ENCODE results near the gene TPRN. TPM values are rescaled to one million over a fixed set of nuclear protein-coding genes. Genes with fewer than 3 reads are reported as not detected.

Gene TPRN
- total RNA-seq, 1 donor from 2014 or later: 15.1 TPM

- intact Hi-C loops (cut with micrococcal nuclease): no loop called here
These were observed 53.3 kb downstream of the TPRN start for GRCh38 chr9:137147091-137147792.

GRCh38 chr9:137146527-137146918 lies 54.0 kb downstream of the TPRN start:
- Mint-ChIP-seq H3K36me3 (ENCODE audit: low read depth) (no peaks in the 10 kb centered on the region), H3K27me3 (peaks cover 7% of the 10 kb centered on the region), H3K4me1 (peaks cover 2% of the 10 kb centered on the region), H3K9me3 (no peaks in the 10 kb centered on the region), H3K4me3 (no peak overlapping the region), H3K27ac (no peak overlapping the region)
- DNase-seq: no peak
- intact Hi-C loops (cut with micrococcal nuclease): no loop called here

More at GRCh38 chr9:137147091-137147792, 53.3 kb downstream of the TPRN start:
- Mint-ChIP-seq H3K27me3 (peaks cover 2% of the 10 kb centered on the region), H3K4me3 (no peak overlapping the region), H3K9me3 (no peaks in the 10 kb centered on the region), H3K27ac (no peak overlapping the region), H3K36me3 (ENCODE audit: low read depth) (no peaks in the 10 kb centered on the region), H3K4me1 (peaks cover 2% of the 10 kb centered on the region)
- DNase-seq: no peak

GRCh38 chr9:137145731-137146526 lies 54.6 kb downstream of the TPRN start:
- Mint-ChIP-seq H3K9me3 (no peaks in the 10 kb centered on the region), H3K27ac (no peak overlapping the region), H3K27me3 (peaks cover 8% of the 10 kb centered on the region), H3K4me1 (peaks cover 2% of the 10 kb centered on the region), H3K36me3 (ENCODE audit: low read depth) (no peaks in the 10 kb centered on the region), H3K4me3 (no peak overlapping the region)
- no peak for DNase-seq
- intact Hi-C loops (cut with micrococcal nuclease): no loop called here

GRCh38 chr9:137143459-137143858 lies 57.1 kb downstream of the TPRN start:
- Mint-ChIP-seq H3K9me3 (no peaks in the 10 kb centered on the region), H3K27me3 (peaks cover 26% of the 10 kb centered on the region), H3K4me1 (peaks cover 7% of the 10 kb centered on the region), H3K4me3 (no peak overlapping the region), H3K36me3 (ENCODE audit: low read depth) (no peaks in the 10 kb centered on the region), H3K27ac (no peak overlapping the region)
- intact Hi-C loops (cut with micrococcal nuclease): no loop called here
- DNase-seq: no peak

GRCh38 chr9:137141976-137142936 lies 58.3 kb downstream of the TPRN start:
- Mint-ChIP-seq H3K36me3 (ENCODE audit: low read depth) (no peaks in the 10 kb centered on the region), H3K27me3 (peaks cover 35% of the 10 kb centered on the region), H3K4me3 (no peak overlapping the region), H3K9me3 (no peaks in the 10 kb centered on the region), H3K4me1 (peaks cover 7% of the 10 kb centered on the region), H3K27ac (no peak overlapping the region)
- intact Hi-C loops (cut with micrococcal nuclease): no loop called here
- DNase-seq: no peak

Other genes starting within 250 kb of the TPRN start
- gene LCN12, start 248.5 kb downstream of the TPRN start, total RNA-seq: 1.3 and 2.3 TPM in 2 replicates
- not detected in 2 replicates for gene PTGDS, start 223.2 kb downstream of the TPRN start, total RNA-seq
- not detected in 2 replicates for gene LCNL1, start 217.7 kb downstream of the TPRN start, total RNA-seq
- 87.8 and 90.2 TPM in 2 replicates for gene PAXX, start 208.3 kb downstream of the TPRN start, total RNA-seq
- gene CLIC3, start 204.2 kb downstream of the TPRN start, total RNA-seq: not detected in 2 replicates
- 25.0 and 25.9 TPM in 2 replicates for gene ABCA2, start 172.5 kb downstream of the TPRN start, total RNA-seq
- 0.09 TPM in 1 of 2 replicates, not detected in the other for gene FUT7, start 168.7 kb downstream of the TPRN start, total RNA-seq
- 58.1 and 59.4 TPM in 2 replicates for gene NPDC1, start 154.6 kb downstream of the TPRN start, total RNA-seq
- 0.21 TPM in 1 of 2 replicates, not detected in the other for gene ENTPD2, start 146.7 kb downstream of the TPRN start, total RNA-seq
- gene SAPCD2, start 130.2 kb downstream of the TPRN start, total RNA-seq: 22.8 and 23.8 TPM in 2 replicates
- gene UAP1L1, start 123.2 kb downstream of the TPRN start, total RNA-seq: 17.1 and 19.1 TPM in 2 replicates
- 49.7 and 50.1 TPM in 2 replicates for gene MAN1B1, start 113.8 kb downstream of the TPRN start, total RNA-seq
- 365 and 375 TPM in 2 replicates for gene DPP7, start 86.0 kb downstream of the TPRN start, total RNA-seq
- 0.07 TPM in 1 of 2 replicates, not detected in the other for gene GRIN1, start 61.6 kb downstream of the TPRN start, total RNA-seq
- not detected in 2 replicates for gene LRRC26, start 30.7 kb downstream of the TPRN start, total RNA-seq
- not detected in 2 replicates for gene TMEM210, start 28.7 kb downstream of the TPRN start, total RNA-seq
- gene ANAPC2, start 12.2 kb downstream of the TPRN start, total RNA-seq: 57.4 and 58.7 TPM in 2 replicates
- 95.1 and 95.8 TPM in 2 replicates for gene SSNA1, start 12.1 kb downstream of the TPRN start, total RNA-seq
- 38.8 and 39.3 TPM in 2 replicates for gene TMEM203, start 4.9 kb upstream of the TPRN start, total RNA-seq
- gene NDOR1, start 5.0 kb upstream of the TPRN start, total RNA-seq: 45.1 and 45.6 TPM in 2 replicates
- 12.8 and 15.2 TPM in 2 replicates for gene RNF208, start 21.5 kb upstream of the TPRN start, total RNA-seq
- gene CYSRT1, start 24.4 kb upstream of the TPRN start, total RNA-seq: 0.54 and 0.68 TPM in 2 replicates
- not detected in 2 replicates for gene RNF224, start 26.8 kb upstream of the TPRN start, total RNA-seq
- not detected in 2 replicates for gene SLC34A3, start 30.2 kb upstream of the TPRN start, total RNA-seq
- 292 and 299 TPM in 2 replicates for gene TUBB4B, start 40.5 kb upstream of the TPRN start, total RNA-seq
- 0.54 and 0.99 TPM in 2 replicates for gene STPG3, start 50.5 kb upstream of the TPRN start, total RNA-seq
- 72.4 and 75.3 TPM in 2 replicates for gene NELFB, start 54.6 kb upstream of the TPRN start, total RNA-seq
- 10.3 and 11.4 TPM in 2 replicates for gene TOR4A, start 77.0 kb upstream of the TPRN start, total RNA-seq
- gene NRARP, start 101.5 kb upstream of the TPRN start, total RNA-seq: 12.9 and 13.4 TPM in 2 replicates
- gene EXD3, start 222.4 kb upstream of the TPRN start, total RNA-seq: 4.4 and 5.2 TPM in 2 replicates
- gene NOXA1, start 222.7 kb upstream of the TPRN start, total RNA-seq: 0.30 and 0.36 TPM in 2 replicates
- gene ENTPD8, start 240.6 kb upstream of the TPRN start, total RNA-seq: not detected in 2 replicates